NCI-H82 treated with DMSO at 0.1 percent for 48 hours (cell line): ENCODE results near the gene ABCG8.

Source experiments
- DNase-seq: peaks from one replicate; lab custom pipeline; 2025; ENCODE audit not compliant: unreplicated experiment; lab: John Stamatoyannopoulos, UW

The ABCG8 gene

GRCh38 chr2:43838560-43839267 is at the start of gene ABCG8, which contains the start of gene ABCG5:
Gene ABCG8, plus strand, starts transcription at chr2:43838971. Its CDS starts 83 bp downstream, at chr2:43839054.
Gene ABCG5, minus strand, starts transcription at chr2:43838839. Its CDS starts 160 bp downstream, at chr2:43838679.
- DNase-seq = no peak

GRCh38 chr2:43790147-43790546 is 48.6 kb upstream of the ABCG8 start:
- DNase-seq = no peak

GRCh38 chr2:43791035-43791765 is 47.6 kb upstream of the ABCG8 start:
- no peak for DNase-seq

GRCh38 chr2:43792653-43793052 is 46.1 kb upstream of the ABCG8 start:
- DNase-seq = no peak

- DNase-seq = no peak
Observed at GRCh38 chr2:43794956-43795355, 43.8 kb upstream of the ABCG8 start.

GRCh38 chr2:43796206-43796605 is 42.6 kb upstream of the ABCG8 start:
- no peak for DNase-seq

GRCh38 chr2:43798300-43798699 is 40.5 kb upstream of the ABCG8 start:
- peak; percentile 8 for DNase-seq

- DNase-seq = no peak
Observed at GRCh38 chr2:43800894-43801293, 37.9 kb upstream of the ABCG8 start.

- DNase-seq = no peak
Observed at GRCh38 chr2:43802135-43802534, 36.6 kb upstream of the ABCG8 start.

- DNase-seq = no peak
Observed at GRCh38 chr2:43803113-43803512, 35.7 kb upstream of the ABCG8 start.

- no peak for DNase-seq
Observed at GRCh38 chr2:43806719-43807031, 32.1 kb upstream of the ABCG8 start.

- DNase-seq = no peak
Observed at GRCh38 chr2:43810452-43810851, 28.3 kb upstream of the ABCG8 start.

GRCh38 chr2:43810888-43811287 is 27.9 kb upstream of the ABCG8 start:
- no peak for DNase-seq

- no peak for DNase-seq
Observed at GRCh38 chr2:43812006-43812405, 26.8 kb upstream of the ABCG8 start.

GRCh38 chr2:43812947-43813346 is 25.8 kb upstream of the ABCG8 start:
- DNase-seq = no peak

GRCh38 chr2:43814711-43815110 is 24.1 kb upstream of the ABCG8 start:
- DNase-seq = no peak

GRCh38 chr2:43818761-43819160 is 20.0 kb upstream of the ABCG8 start:
- DNase-seq = no peak

- no peak for DNase-seq
Observed at GRCh38 chr2:43819491-43820163, 19.1 kb upstream of the ABCG8 start.

GRCh38 chr2:43822839-43823238 is 15.9 kb upstream of the ABCG8 start:
- DNase-seq = no peak

- DNase-seq = no peak
Observed at GRCh38 chr2:43823751-43824150, 15.0 kb upstream of the ABCG8 start.

GRCh38 chr2:43824512-43824911 is 14.3 kb upstream of the ABCG8 start:
- DNase-seq = no peak

GRCh38 chr2:43824951-43825493 is 13.7 kb upstream of the ABCG8 start:
- DNase-seq = no peak
